ENCODE results near the gene HOTAIR. TPM values are rescaled to one million over a fixed set of nuclear protein-coding genes. Genes with fewer than 3 reads are reported as not detected.

Gene HOTAIR
- total and polyA plus RNA-seq, 4 donors = not detected

- H3K36me3 ChIP-seq (ENCODE audit: control insufficient read depth in 4 of 4, insufficient read depth in 3 of 4, low read depth in 1 of 4, low read length in 3 of 4) = no peaks in the 10 kb centered on the region
- H3K4me1 ChIP-seq (ENCODE audit: control insufficient read depth in 4 of 4, insufficient read depth in 4 of 4, low read length in 3 of 4) = no peaks in the 10 kb centered on the region
- no peak overlapping the region for H3K4me3 ChIP-seq (ENCODE audit: low read depth in 1 of 3, low read length in 3 of 3)
- no peaks in the 10 kb centered on the region for H3K9me3 ChIP-seq (ENCODE audit: control insufficient read depth in 4 of 4, low read length in 3 of 4)
- H3K9ac ChIP-seq (ENCODE audit: low read depth in 1 of 2, low read length in 2 of 2) = no peak overlapping the region
- H3K27me3 ChIP-seq (ENCODE audit: control insufficient read depth in 4 of 4, insufficient read depth in 4 of 4, low read length in 3 of 4) = peaks cover 13 to 39% (median 23%) of the 10 kb centered on the region in 4 donors
- no peak overlapping the region for H3K27ac ChIP-seq (ENCODE audit: low read depth in 1 of 2, low read length in 2 of 2)
- no peak for DNase-seq (ENCODE audit: low spot score)
- TF ChIP-seq YY1 (IDR thresholded peaks at IDR 0.05) (no peak), TAF1 (conservative IDR thresholded peaks at IDR 0.05) (no peak), HNF4G (IDR thresholded peaks at IDR 0.05) (no peak), HNF4A (conservative IDR thresholded peaks at IDR 0.05) (no peak), GABPA (IDR thresholded peaks at IDR 0.05 in 1 of 2, conservative IDR thresholded peaks at IDR 0.05 in 1 of 2) (no peak)
- TF ChIP-seq, protein P1, sequence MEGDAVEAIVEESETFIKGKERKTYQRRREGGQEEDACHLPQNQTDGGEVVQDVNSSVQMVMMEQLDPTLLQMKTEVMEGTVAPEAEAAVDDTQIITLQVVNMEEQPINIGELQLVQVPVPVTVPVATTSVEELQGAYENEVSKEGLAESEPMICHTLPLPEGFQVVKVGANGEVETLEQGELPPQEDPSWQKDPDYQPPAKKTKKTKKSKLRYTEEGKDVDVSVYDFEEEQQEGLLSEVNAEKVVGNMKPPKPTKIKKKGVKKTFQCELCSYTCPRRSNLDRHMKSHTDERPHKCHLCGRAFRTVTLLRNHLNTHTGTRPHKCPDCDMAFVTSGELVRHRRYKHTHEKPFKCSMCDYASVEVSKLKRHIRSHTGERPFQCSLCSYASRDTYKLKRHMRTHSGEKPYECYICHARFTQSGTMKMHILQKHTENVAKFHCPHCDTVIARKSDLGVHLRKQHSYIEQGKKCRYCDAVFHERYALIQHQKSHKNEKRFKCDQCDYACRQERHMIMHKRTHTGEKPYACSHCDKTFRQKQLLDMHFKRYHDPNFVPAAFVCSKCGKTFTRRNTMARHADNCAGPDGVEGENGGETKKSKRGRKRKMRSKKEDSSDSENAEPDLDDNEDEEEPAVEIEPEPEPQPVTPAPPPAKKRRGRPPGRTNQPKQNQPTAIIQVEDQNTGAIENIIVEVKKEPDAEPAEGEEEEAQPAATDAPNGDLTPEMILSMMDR (IDR thresholded peaks at IDR 0.05; ENCODE audit: low read depth, low read length, missing input control) = no peak
Measured at GRCh38 chr12:53941187-53941586, 33.6 kb downstream of the HOTAIR start.

DNA sequence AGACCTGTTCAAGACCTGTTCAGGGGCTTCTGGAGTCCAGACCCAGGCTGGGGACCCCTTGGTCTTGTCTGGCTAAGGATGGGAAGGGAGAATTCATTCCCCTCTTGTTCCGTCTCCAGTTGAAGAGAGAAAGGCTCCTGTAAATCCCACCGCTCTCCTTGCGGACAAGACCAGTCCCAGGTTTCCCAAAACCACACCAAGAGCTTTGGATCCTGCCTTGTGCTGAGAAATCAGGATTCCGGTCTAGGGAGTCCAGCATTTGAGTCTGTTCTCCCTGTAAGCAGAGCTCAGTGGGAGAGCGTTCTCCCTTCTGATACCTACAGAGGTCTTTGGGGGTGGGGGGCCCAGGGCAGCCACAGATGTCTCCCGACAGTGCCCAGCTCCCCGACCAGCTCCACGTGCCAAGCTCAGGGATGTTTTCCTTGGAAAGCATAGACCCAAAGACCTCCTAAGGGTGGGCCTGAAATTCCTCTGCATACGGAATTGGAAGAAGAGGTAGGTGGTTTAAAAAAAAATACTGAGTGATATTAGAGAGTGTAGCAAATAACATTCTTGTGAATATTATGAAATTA is 34.2 kb downstream of the HOTAIR start:
- 11% methylated on average over 9 of the region's 9 CpGs for WGBS
- no peaks in the 10 kb centered on the region for H3K36me3 ChIP-seq (ENCODE audit: control insufficient read depth in 4 of 4, insufficient read depth in 3 of 4, low read depth in 1 of 4, low read length in 3 of 4)
- DNase-seq (ENCODE audit: low spot score) = no peak
- no peak overlapping the region for H3K9ac ChIP-seq (ENCODE audit: low read depth in 1 of 2, low read length in 2 of 2)
- H3K27ac ChIP-seq (ENCODE audit: low read depth in 1 of 2, low read length in 2 of 2) = no peak overlapping the region
- peaks cover 13 to 36% (median 21%) of the 10 kb centered on the region in 4 donors for H3K27me3 ChIP-seq (ENCODE audit: control insufficient read depth in 4 of 4, insufficient read depth in 4 of 4, low read length in 3 of 4)
- peaks cover 0 to under 1% (median 0%) of the 10 kb centered on the region in 4 donors for H3K4me1 ChIP-seq (ENCODE audit: control insufficient read depth in 4 of 4, insufficient read depth in 4 of 4, low read length in 3 of 4)
- no peak for TF ChIP-seq TAF1 (conservative IDR thresholded peaks at IDR 0.05)
- TF ChIP-seq RAD21 (IDR thresholded peaks at IDR 0.05) = no peak
- TF ChIP-seq, protein P2, sequence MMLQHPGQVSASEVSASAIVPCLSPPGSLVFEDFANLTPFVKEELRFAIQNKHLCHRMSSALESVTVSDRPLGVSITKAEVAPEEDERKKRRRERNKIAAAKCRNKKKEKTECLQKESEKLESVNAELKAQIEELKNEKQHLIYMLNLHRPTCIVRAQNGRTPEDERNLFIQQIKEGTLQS (IDR thresholded peaks at IDR 0.05) = no peak
- TF ChIP-seq, protein P3, sequence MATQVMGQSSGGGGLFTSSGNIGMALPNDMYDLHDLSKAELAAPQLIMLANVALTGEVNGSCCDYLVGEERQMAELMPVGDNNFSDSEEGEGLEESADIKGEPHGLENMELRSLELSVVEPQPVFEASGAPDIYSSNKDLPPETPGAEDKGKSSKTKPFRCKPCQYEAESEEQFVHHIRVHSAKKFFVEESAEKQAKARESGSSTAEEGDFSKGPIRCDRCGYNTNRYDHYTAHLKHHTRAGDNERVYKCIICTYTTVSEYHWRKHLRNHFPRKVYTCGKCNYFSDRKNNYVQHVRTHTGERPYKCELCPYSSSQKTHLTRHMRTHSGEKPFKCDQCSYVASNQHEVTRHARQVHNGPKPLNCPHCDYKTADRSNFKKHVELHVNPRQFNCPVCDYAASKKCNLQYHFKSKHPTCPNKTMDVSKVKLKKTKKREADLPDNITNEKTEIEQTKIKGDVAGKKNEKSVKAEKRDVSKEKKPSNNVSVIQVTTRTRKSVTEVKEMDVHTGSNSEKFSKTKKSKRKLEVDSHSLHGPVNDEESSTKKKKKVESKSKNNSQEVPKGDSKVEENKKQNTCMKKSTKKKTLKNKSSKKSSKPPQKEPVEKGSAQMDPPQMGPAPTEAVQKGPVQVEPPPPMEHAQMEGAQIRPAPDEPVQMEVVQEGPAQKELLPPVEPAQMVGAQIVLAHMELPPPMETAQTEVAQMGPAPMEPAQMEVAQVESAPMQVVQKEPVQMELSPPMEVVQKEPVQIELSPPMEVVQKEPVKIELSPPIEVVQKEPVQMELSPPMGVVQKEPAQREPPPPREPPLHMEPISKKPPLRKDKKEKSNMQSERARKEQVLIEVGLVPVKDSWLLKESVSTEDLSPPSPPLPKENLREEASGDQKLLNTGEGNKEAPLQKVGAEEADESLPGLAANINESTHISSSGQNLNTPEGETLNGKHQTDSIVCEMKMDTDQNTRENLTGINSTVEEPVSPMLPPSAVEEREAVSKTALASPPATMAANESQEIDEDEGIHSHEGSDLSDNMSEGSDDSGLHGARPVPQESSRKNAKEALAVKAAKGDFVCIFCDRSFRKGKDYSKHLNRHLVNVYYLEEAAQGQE (IDR thresholded peaks at IDR 0.05) = no peak
- TF ChIP-seq JUND (IDR thresholded peaks at IDR 0.05) = no peak
- TF ChIP-seq YY1 (IDR thresholded peaks at IDR 0.05) = no peak
- no peak for TF ChIP-seq SP1 (IDR thresholded peaks at IDR 0.05)
- no peaks in the 10 kb centered on the region for H3K9me3 ChIP-seq (ENCODE audit: control insufficient read depth in 4 of 4, low read length in 3 of 4)
- H3K4me3 ChIP-seq (ENCODE audit: low read depth in 1 of 3, low read length in 3 of 3) = no peak overlapping the region
